ENCODE data around the gene AP2A2.

AP2A2 gene

GRCh38 chr11:986270-986951 is 60.7 kb downstream of the AP2A2 start:
- no peak for TF ChIP-seq CTCF (IDR thresholded peaks at IDR 0.05; ENCODE audit: low read depth, low read length, missing control alignments)
- in situ Hi-C loops (cut with HindIII; ENCODE audit: low pct_ligation_motif_present, low sequenced_read_pairs), result no loop called here
- no peak overlapping the region for H3K4me3 ChIP-seq (ENCODE audit: low read depth, low read length)
- no peak overlapping the region for H3K27ac ChIP-seq
- no peaks in the 10 kb centered on the region for H3K27me3 ChIP-seq (replicated peaks)
- peaks cover 47% of the 10 kb centered on the region for H3K36me3 ChIP-seq (replicated peaks)
- no peak for DNase-seq

- in situ Hi-C loops (cut with HindIII; ENCODE audit: low pct_ligation_motif_present, low sequenced_read_pairs), result no loop called here
- H3K36me3 ChIP-seq (replicated peaks), result peaks cover 44% of the 10 kb centered on the region
- no peaks in the 10 kb centered on the region for H3K27me3 ChIP-seq (replicated peaks)
- no peak for TF ChIP-seq CTCF (IDR thresholded peaks at IDR 0.05; ENCODE audit: low read depth, low read length, missing control alignments)
- no peak for DNase-seq
- no peak overlapping the region for H3K27ac ChIP-seq
- no peak overlapping the region for H3K4me3 ChIP-seq (ENCODE audit: low read depth, low read length)
Measured at GRCh38 chr11:986952-987305, 61.3 kb downstream of the AP2A2 start.

GRCh38 chr11:987671-988070 is 62.0 kb downstream of the AP2A2 start:
- TF ChIP-seq CTCF (IDR thresholded peaks at IDR 0.05; ENCODE audit: low read depth, low read length, missing control alignments), result no peak
- in situ Hi-C loops (cut with HindIII; ENCODE audit: low pct_ligation_motif_present, low sequenced_read_pairs), result no loop called here
- no peak overlapping the region for H3K4me3 ChIP-seq (ENCODE audit: low read depth, low read length)
- H3K27ac ChIP-seq, result no peak overlapping the region
- H3K27me3 ChIP-seq (replicated peaks), result no peaks in the 10 kb centered on the region
- peaks cover 46% of the 10 kb centered on the region for H3K36me3 ChIP-seq (replicated peaks)
- no peak for DNase-seq

GRCh38 chr11:990101-990500 is 64.4 kb downstream of the AP2A2 start:
- Histone ChIP-seq H3K27me3 (replicated peaks) (no peaks in the 10 kb centered on the region), H3K36me3 (replicated peaks) (peaks cover 45% of the 10 kb centered on the region), H3K4me3 (ENCODE audit: low read depth, low read length) (no peak overlapping the region), H3K27ac (no peak overlapping the region)
- in situ Hi-C loops (cut with HindIII; ENCODE audit: low pct_ligation_motif_present, low sequenced_read_pairs), result no loop called here
- TF ChIP-seq CTCF (IDR thresholded peaks at IDR 0.05; ENCODE audit: low read depth, low read length, missing control alignments), result no peak
- no peak for DNase-seq

GRCh38 chr11:991034-991433 is 65.4 kb downstream of the AP2A2 start:
- H3K4me3 ChIP-seq (ENCODE audit: low read depth, low read length), result no peak overlapping the region
- H3K27ac ChIP-seq, result no peak overlapping the region
- H3K27me3 ChIP-seq (replicated peaks), result no peaks in the 10 kb centered on the region
- TF ChIP-seq CTCF (IDR thresholded peaks at IDR 0.05; ENCODE audit: low read depth, low read length, missing control alignments), result no peak
- in situ Hi-C loops (cut with HindIII; ENCODE audit: low pct_ligation_motif_present, low sequenced_read_pairs), result no loop called here
- no peak for DNase-seq
- H3K36me3 ChIP-seq (replicated peaks), result peaks cover 42% of the 10 kb centered on the region

- H3K36me3 ChIP-seq (replicated peaks), result peaks cover 36% of the 10 kb centered on the region
Measured at GRCh38 chr11:991711-992307, 66.1 kb downstream of the AP2A2 start.

More at GRCh38 chr11:991711-992307, 66.1 kb downstream of the AP2A2 start:
- Histone ChIP-seq H3K4me3 (ENCODE audit: low read depth, low read length) (no peak overlapping the region), H3K27me3 (replicated peaks) (no peaks in the 10 kb centered on the region), H3K27ac (no peak overlapping the region)
- no peak for DNase-seq
- TF ChIP-seq CTCF (IDR thresholded peaks at IDR 0.05; ENCODE audit: low read depth, low read length, missing control alignments), result no peak
- in situ Hi-C loops (cut with HindIII; ENCODE audit: low pct_ligation_motif_present, low sequenced_read_pairs), result no loop called here
